OCI-LY1 (cell line): ENCODE results near the gene FAIM.
A peak's percentile ranks its signal among the peaks of the same experiment; 100 is the strongest.

Experiments used
- EZH2 ChIP-seq: fragments of 200-600 bp; sonication (generic), shearing (Covaris generic); IDR thresholded peaks from 2 replicates; pipeline ENCODE4 v1.8.0; 2017; ENCODE audit warnings: borderline replicate concordance, mixed run types, mild to moderate bottlenecking, antibody characterized with exemption, low read length, moderate library complexity, mixed read lengths
- TF ChIP-seq, protein P1 (sequence below): fragments of 200-600 bp; sonication (generic), shearing (Covaris generic); IDR thresholded peaks from 2 replicates; pipeline ENCODE4 v1.5.1; 2017; ENCODE audit warnings: mild to moderate bottlenecking, antibody characterized with exemption, low read length, moderate library complexity, mixed read lengths

- TF ChIP-seq, protein P1, sequence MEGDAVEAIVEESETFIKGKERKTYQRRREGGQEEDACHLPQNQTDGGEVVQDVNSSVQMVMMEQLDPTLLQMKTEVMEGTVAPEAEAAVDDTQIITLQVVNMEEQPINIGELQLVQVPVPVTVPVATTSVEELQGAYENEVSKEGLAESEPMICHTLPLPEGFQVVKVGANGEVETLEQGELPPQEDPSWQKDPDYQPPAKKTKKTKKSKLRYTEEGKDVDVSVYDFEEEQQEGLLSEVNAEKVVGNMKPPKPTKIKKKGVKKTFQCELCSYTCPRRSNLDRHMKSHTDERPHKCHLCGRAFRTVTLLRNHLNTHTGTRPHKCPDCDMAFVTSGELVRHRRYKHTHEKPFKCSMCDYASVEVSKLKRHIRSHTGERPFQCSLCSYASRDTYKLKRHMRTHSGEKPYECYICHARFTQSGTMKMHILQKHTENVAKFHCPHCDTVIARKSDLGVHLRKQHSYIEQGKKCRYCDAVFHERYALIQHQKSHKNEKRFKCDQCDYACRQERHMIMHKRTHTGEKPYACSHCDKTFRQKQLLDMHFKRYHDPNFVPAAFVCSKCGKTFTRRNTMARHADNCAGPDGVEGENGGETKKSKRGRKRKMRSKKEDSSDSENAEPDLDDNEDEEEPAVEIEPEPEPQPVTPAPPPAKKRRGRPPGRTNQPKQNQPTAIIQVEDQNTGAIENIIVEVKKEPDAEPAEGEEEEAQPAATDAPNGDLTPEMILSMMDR: peak; percentile 99
- no peak for TF ChIP-seq EZH2
Measured at GRCh38 chr3:138594150-138594934, 14.2 kb upstream of the FAIM start, which contains the start of gene CEP70.
